GM23338 (cell line): ENCODE measurements around the gene SULT1C3. TPM values are rescaled to one million over a fixed set of nuclear protein-coding genes. Genes with fewer than 3 reads are reported as not detected.

Experiments used
- ATAC-seq: fragments of 200-7000 bp; cut with Tn5 transposase; 3 replicates; pipeline ENCODE4 v1.9.1; 2020
- DNase-seq: peaks from one replicate; pipeline ENCODE4 v3.0.0-alpha.2; 2015; ENCODE audit warnings: low spot score
- H2AFZ ChIP-seq: fragments of 200-600 bp; sonication (generic); 2 replicates; pipeline ENCODE4 v1.8.0; 2016; ENCODE audit warnings: antibody characterized with exemption, mild to moderate bottlenecking, moderate library complexity
- H3F3A ChIP-seq: fragments of 200-600 bp; sonication (generic); replicated peaks from 2 replicates; pipeline ENCODE4 v1.8.0; 2017; ENCODE audit warnings: antibody characterized with exemption, mixed run types, low read depth
- H3K27ac ChIP-seq: fragments of 200-600 bp; sonication (generic); 2 replicates; pipeline ENCODE4 v1.6.1; 2016; ENCODE audit warnings: low read depth
- H3K27me3 ChIP-seq: fragments of 200-600 bp; sonication (generic); 2 replicates; pipeline ENCODE4 v1.8.0; 2016; ENCODE audit warnings: mild to moderate bottlenecking, mixed run types, moderate library complexity; ENCODE audit not compliant: insufficient read depth
- H3K36me3 ChIP-seq: fragments of 200-600 bp; sonication (generic); 2 replicates; pipeline ENCODE4 v1.8.0; 2016; ENCODE audit warnings: mild to moderate bottlenecking; ENCODE audit not compliant: insufficient read depth
- H3K4me1 ChIP-seq: fragments of 200-600 bp; sonication (generic); 2 replicates; pipeline ENCODE4 v1.8.0; 2016; ENCODE audit warnings: mild to moderate bottlenecking, moderate library complexity; ENCODE audit not compliant: insufficient read depth
- H3K4me2 ChIP-seq: fragments of 200-600 bp; sonication (generic); 2 replicates; pipeline ENCODE4 v1.7.1; 2017; ENCODE audit warnings: mixed run types
- H3K4me3 ChIP-seq: fragments of 200-600 bp; sonication (generic); 2 replicates; pipeline ENCODE4 v1.6.1; 2016; ENCODE audit warnings: mixed run types
- H3K79me2 ChIP-seq: fragments of 200-600 bp; sonication (generic); replicated peaks from 2 replicates; pipeline ENCODE4 v1.8.0; 2017; ENCODE audit warnings: mild to moderate bottlenecking; ENCODE audit not compliant: insufficient read depth
- H3K9me2 ChIP-seq: fragments of 200-600 bp; sonication (generic); 2 replicates; pipeline ENCODE4 v1.8.0; 2017; ENCODE audit not compliant: insufficient read depth
- H4K20me1 ChIP-seq: fragments of 200-600 bp; sonication (generic); replicated peaks from 2 replicates; pipeline ENCODE4 v1.8.0; 2017; ENCODE audit warnings: mild to moderate bottlenecking; ENCODE audit not compliant: insufficient read depth
- H3K27ac Mint-ChIP-seq: 2 replicates; pipeline ENCODE4 v1.8.0; 2020; ENCODE audit warnings: inconsistent platforms, mild to moderate bottlenecking, moderate library complexity, mixed read lengths
- H3K27me3 Mint-ChIP-seq: 3 replicates; pipeline ENCODE4 v1.8.0; 2022; ENCODE audit warnings: low read depth, mild to moderate bottlenecking, moderate library complexity, mixed read lengths, inconsistent platforms; ENCODE audit not compliant: insufficient read depth, poor library complexity
- H3K36me3 Mint-ChIP-seq: 3 replicates; pipeline ENCODE4 v1.8.0; 2021; ENCODE audit warnings: low read depth, mild to moderate bottlenecking, inconsistent platforms, moderate library complexity, mixed read lengths
- H3K4me1 Mint-ChIP-seq: 3 replicates; pipeline ENCODE4 v1.8.0; 2020; ENCODE audit warnings: mild to moderate bottlenecking, inconsistent platforms, mixed read lengths
- H3K4me3 Mint-ChIP-seq: 3 replicates; pipeline ENCODE4 v1.8.0; 2021; ENCODE audit warnings: moderate library complexity, mild to moderate bottlenecking, inconsistent platforms, mixed read lengths
- H3K9me3 Mint-ChIP-seq: 3 replicates; pipeline ENCODE4 v1.8.0; 2020; ENCODE audit warnings: moderate library complexity, mild to moderate bottlenecking, inconsistent platforms, mixed read lengths
- CREB1 ChIP-seq: fragments of 250-450 bp; sonication (Bioruptor Pico); IDR thresholded peaks from 2 replicates; pipeline ENCODE4 v1.5.0; 2020; ENCODE audit warnings: low read depth, mild to moderate bottlenecking, moderate library complexity
- CTCF ChIP-seq, 2 experiments: fragments of 200-600 bp in 1 of 2; sonication (generic) in 1 of 2; conservative IDR thresholded peaks; 2 replicates each; pipeline versions ENCODE4 v1.5.1 to v1.6.1; 2016 to 2017; ENCODE audit warnings: antibody characterized with exemption in 2 of 2, low read depth in 2 of 2, mild to moderate bottlenecking in 2 of 2, moderate library complexity in 1 of 2
- EZH2 ChIP-seq: fragments of 200-600 bp; sonication (generic); IDR thresholded peaks from one replicate; pipeline ENCODE4 v1.8.0; 2017; ENCODE audit warnings: antibody characterized with exemption, mild to moderate bottlenecking, low read depth; ENCODE audit not compliant: unreplicated experiment
- EZH2phosphoT487 ChIP-seq: fragments of 200-600 bp; sonication (generic); IDR thresholded peaks from one replicate; pipeline ENCODE4 v1.8.1; 2018; ENCODE audit warnings: antibody characterized with exemption; ENCODE audit not compliant: unreplicated experiment
- JUNB ChIP-seq: IDR thresholded peaks from one replicate; pipeline ENCODE4 v1.6.1; 2016; ENCODE audit warnings: antibody characterized with exemption; ENCODE audit not compliant: unreplicated experiment
- POLR2AphosphoS5 ChIP-seq: IDR thresholded peaks from 2 replicates; pipeline ENCODE4 v1.6.1; 2016; ENCODE audit warnings: antibody characterized with exemption, low read depth
- REST ChIP-seq: IDR thresholded peaks from one replicate; pipeline ENCODE4 v1.6.1; 2018; ENCODE audit warnings: antibody characterized with exemption; ENCODE audit not compliant: unreplicated experiment
- STAT1 ChIP-seq: IDR thresholded peaks from one replicate; pipeline ENCODE4 v1.6.1; 2016; ENCODE audit warnings: antibody characterized with exemption; ENCODE audit not compliant: unreplicated experiment
- ZNF331 ChIP-seq: fragments of 250-450 bp; sonication (Bioruptor Pico); IDR thresholded peaks from 2 replicates; pipeline ENCODE4 v1.5.0; 2020; ENCODE audit warnings: low read depth, mild to moderate bottlenecking, moderate library complexity
- ZNF462 ChIP-seq: fragments of 250-450 bp; sonication (Bioruptor Pico); IDR thresholded peaks from 2 replicates; pipeline ENCODE4 v1.5.0; 2020; ENCODE audit warnings: mild to moderate bottlenecking, moderate library complexity
- polyA plus RNA-seq: library from polyadenylated mRNA; unstranded; fragments of >200 nt; fragmentation: Nextera tagmentation; extraction: Ambion mirVana; gene quantifications from 2 replicates; pipeline ENCODE4 v1.2.1, GENCODE V29; 2016
- total RNA-seq: library from RNA; depleted of rRNA; stranded (reverse); fragments of >200 nt; shearing (Covaris generic); gene quantifications from 2 replicates; pipeline ENCODE4 v1.2.3, GENCODE V29; 2014

SULT1C3 gene
- total and polyA plus RNA-seq, 2 experiments from 2014 or later: not detected

GRCh38 chr2:108287169-108287568 lies 47.4 kb downstream of the SULT1C3 start:
- peak overlapping the region; percentile 58 for H2AFZ ChIP-seq
- no peaks in the 10 kb centered on the region for H3K79me2 ChIP-seq
- no peak overlapping the region for H3K27ac ChIP-seq
- no peaks in the 10 kb centered on the region; the same call in 1 of the 3 replicates for H3K36me3 Mint-ChIP-seq
- peaks cover 6% of the 10 kb centered on the region for H3K9me3 Mint-ChIP-seq
- H3K4me1 ChIP-seq: peaks cover 11% of the 10 kb centered on the region; the same call in 1 of the 2 replicates
- TF ChIP-seq ZNF331: no peak
- TF ChIP-seq ZNF462 (CRISPR knock-in tag): no peak
- no peak for TF ChIP-seq REST
- TF ChIP-seq EZH2: no peak
- TF ChIP-seq POLR2AphosphoS5: no peak
- no peak for TF ChIP-seq STAT1
- TF ChIP-seq JUNB: no peak
- no peak for TF ChIP-seq CTCF (conservative IDR thresholded peaks at IDR 0.05; ENCODE audit: low read depth in 2 of 2)
- TF ChIP-seq EZH2phosphoT487: no peak
- TF ChIP-seq CREB1 (CRISPR knock-in tag): no peak
- no peaks in the 10 kb centered on the region for H3F3A ChIP-seq
- H3K4me2 ChIP-seq: no peak overlapping the region
- peaks cover 19% of the 10 kb centered on the region for H3K4me1 Mint-ChIP-seq
- H3K9me2 ChIP-seq: 0 out of 2 replicates have a peak, but pooled peaks cover 4% of the 10 kb centered on the region
- no peaks in the 10 kb centered on the region for H3K27me3 ChIP-seq
- no peak for DNase-seq
- H3K36me3 ChIP-seq: no peaks in the 10 kb centered on the region
- peaks cover 1% of the 10 kb centered on the region for H3K27me3 Mint-ChIP-seq
- no peak for ATAC-seq
- no peaks in the 10 kb centered on the region for H4K20me1 ChIP-seq
- H3K4me3 ChIP-seq: no peak overlapping the region
- no peak overlapping the region for H3K4me3 Mint-ChIP-seq
- no peak overlapping the region for H3K27ac Mint-ChIP-seq
